ENCODE data around the gene SLC25A21. TPM values are rescaled to one million over a fixed set of nuclear protein-coding genes. Genes with fewer than 3 reads are reported as not detected.

Gene SLC25A21
- total and polyA plus RNA-seq, 9 donors = 0.57 to 1.6 (median 1.1) TPM; not detected in 1

GRCh38 chr14:36820111-36820709, 352.2 kb downstream of the SLC25A21 start:
- TF ChIP-seq POLR2A (IDR thresholded peaks at IDR 0.05) (no peak), EP300 (IDR thresholded peaks at IDR 0.05) (no peak)
- TF ChIP-seq, protein P1, sequence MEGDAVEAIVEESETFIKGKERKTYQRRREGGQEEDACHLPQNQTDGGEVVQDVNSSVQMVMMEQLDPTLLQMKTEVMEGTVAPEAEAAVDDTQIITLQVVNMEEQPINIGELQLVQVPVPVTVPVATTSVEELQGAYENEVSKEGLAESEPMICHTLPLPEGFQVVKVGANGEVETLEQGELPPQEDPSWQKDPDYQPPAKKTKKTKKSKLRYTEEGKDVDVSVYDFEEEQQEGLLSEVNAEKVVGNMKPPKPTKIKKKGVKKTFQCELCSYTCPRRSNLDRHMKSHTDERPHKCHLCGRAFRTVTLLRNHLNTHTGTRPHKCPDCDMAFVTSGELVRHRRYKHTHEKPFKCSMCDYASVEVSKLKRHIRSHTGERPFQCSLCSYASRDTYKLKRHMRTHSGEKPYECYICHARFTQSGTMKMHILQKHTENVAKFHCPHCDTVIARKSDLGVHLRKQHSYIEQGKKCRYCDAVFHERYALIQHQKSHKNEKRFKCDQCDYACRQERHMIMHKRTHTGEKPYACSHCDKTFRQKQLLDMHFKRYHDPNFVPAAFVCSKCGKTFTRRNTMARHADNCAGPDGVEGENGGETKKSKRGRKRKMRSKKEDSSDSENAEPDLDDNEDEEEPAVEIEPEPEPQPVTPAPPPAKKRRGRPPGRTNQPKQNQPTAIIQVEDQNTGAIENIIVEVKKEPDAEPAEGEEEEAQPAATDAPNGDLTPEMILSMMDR (IDR thresholded peaks at IDR 0.05) = no peak
- no peaks in the 10 kb centered on the region for H3K36me3 ChIP-seq

GRCh38 chr14:36818794-36819384, 353.5 kb downstream of the SLC25A21 start:
- 35 to 52% (median 51%) methylated on average over 2 of the region's 2 CpGs for WGBS, 3 donors
- no peak overlapping the region for H3K27ac ChIP-seq
- H3K27me3 ChIP-seq = no peaks in the 10 kb centered on the region
- H3K9me3 ChIP-seq = no peaks in the 10 kb centered on the region
- intact Hi-C loops (cut with DNase I) = no loop called here
- H3K4me1 ChIP-seq (ENCODE audit: insufficient read depth) = no peaks in the 10 kb centered on the region
- H3K4me3 ChIP-seq = no peak overlapping the region
- no peak for TF ChIP-seq POLR2A (IDR thresholded peaks at IDR 0.05)
- TF ChIP-seq EP300 (IDR thresholded peaks at IDR 0.05) = no peak
- TF ChIP-seq, protein P1 (IDR thresholded peaks at IDR 0.05) = no peak
- no peak for DNase-seq
- no peaks in the 10 kb centered on the region for H3K36me3 ChIP-seq

More at GRCh38 chr14:36820111-36820709, 352.2 kb downstream of the SLC25A21 start:
- H3K27ac ChIP-seq = no peak overlapping the region
- no peaks in the 10 kb centered on the region for H3K27me3 ChIP-seq
- 40 to 67% (median 65%) methylated on average over 2 of the region's 2 CpGs for WGBS, 3 donors
- no peaks in the 10 kb centered on the region for H3K9me3 ChIP-seq
- intact Hi-C loops (cut with DNase I) = no loop called here
- DNase-seq = no peak
- no peaks in the 10 kb centered on the region for H3K4me1 ChIP-seq (ENCODE audit: insufficient read depth)
- no peak overlapping the region for H3K4me3 ChIP-seq

GRCh38 chr14:36818246-36818645, 354.2 kb downstream of the SLC25A21 start:
- TF ChIP-seq, protein P1 (IDR thresholded peaks at IDR 0.05) = no peak
- TF ChIP-seq EP300 (IDR thresholded peaks at IDR 0.05) (no peak), POLR2A (IDR thresholded peaks at IDR 0.05) (no peak)
- no peak overlapping the region for H3K4me3 ChIP-seq
- H3K27ac ChIP-seq = no peak overlapping the region
- H3K9me3 ChIP-seq = no peaks in the 10 kb centered on the region
- H3K27me3 ChIP-seq = no peaks in the 10 kb centered on the region
- no peaks in the 10 kb centered on the region for H3K36me3 ChIP-seq
- no peaks in the 10 kb centered on the region for H3K4me1 ChIP-seq (ENCODE audit: insufficient read depth)
- 44 to 91% (median 48%) methylated on average over 2 of the region's 2 CpGs for WGBS, 3 donors
- intact Hi-C loops (cut with DNase I) = no loop called here
- DNase-seq = no peak

- TF ChIP-seq EP300 (IDR thresholded peaks at IDR 0.05) (no peak), POLR2A (IDR thresholded peaks at IDR 0.05) (no peak)
- TF ChIP-seq, protein P1 (IDR thresholded peaks at IDR 0.05) = no peak
- H3K4me3 ChIP-seq = no peak overlapping the region
- no peak for DNase-seq
- intact Hi-C loops (cut with DNase I) = no loop called here
- H3K27ac ChIP-seq = no peak overlapping the region
- no peaks in the 10 kb centered on the region for H3K36me3 ChIP-seq
- no peaks in the 10 kb centered on the region for H3K4me1 ChIP-seq (ENCODE audit: insufficient read depth)
- H3K9me3 ChIP-seq = no peaks in the 10 kb centered on the region
- 83 to 92% (median 86%) methylated on average over 9 of the region's 9 CpGs for WGBS, 3 donors
- H3K27me3 ChIP-seq = no peaks in the 10 kb centered on the region
Measured at GRCh38 chr14:36817071-36817930, 355.1 kb downstream of the SLC25A21 start.

All from ovary (tissue), 9 donors.